Measurements from ENCODE around the gene ZRANB3. TPM values are rescaled to one million over a fixed set of nuclear protein-coding genes. Genes with fewer than 3 reads are reported as not detected.
"Not testable (repeated sequence)": the region's sequence is repeated elsewhere in the genome, so short reads cannot be mapped to it uniquely, and the experiment has no call there.

ZRANB3 gene
- total RNA-seq, 1 experiment from 2014 or later = 17.1 TPM

GRCh38 chr2:135512099-135512498 is 18.9 kb downstream of the ZRANB3 start:
- Histone ChIP-seq H3K9me3 (ENCODE audit: low read depth, low read length, poor library complexity, severe bottlenecking) (peaks cover 6% of the 10 kb centered on the region), H3K4me1 (ENCODE audit: insufficient read depth, low read length, poor library complexity, severe bottlenecking) (no peaks in the 10 kb centered on the region), H3K36me3 (ENCODE audit: insufficient read depth, low read length, poor library complexity, severe bottlenecking) (no peaks in the 10 kb centered on the region), H3K4me3 (ENCODE audit: low read depth, low read length, poor library complexity, severe bottlenecking) (no peak overlapping the region), H3K27ac (ENCODE audit: low read depth, low read length, poor library complexity, severe bottlenecking) (no peak overlapping the region), H3K27me3 (replicated peaks; ENCODE audit: insufficient read depth, low read depth, low read length, poor library complexity) (no peaks in the 10 kb centered on the region)
- ChIA-PET CTCF (no interaction called here), POLR2A (ENCODE audit: low non-redundant PET) (no interaction called here)
- TF ChIP-seq, protein P1, sequence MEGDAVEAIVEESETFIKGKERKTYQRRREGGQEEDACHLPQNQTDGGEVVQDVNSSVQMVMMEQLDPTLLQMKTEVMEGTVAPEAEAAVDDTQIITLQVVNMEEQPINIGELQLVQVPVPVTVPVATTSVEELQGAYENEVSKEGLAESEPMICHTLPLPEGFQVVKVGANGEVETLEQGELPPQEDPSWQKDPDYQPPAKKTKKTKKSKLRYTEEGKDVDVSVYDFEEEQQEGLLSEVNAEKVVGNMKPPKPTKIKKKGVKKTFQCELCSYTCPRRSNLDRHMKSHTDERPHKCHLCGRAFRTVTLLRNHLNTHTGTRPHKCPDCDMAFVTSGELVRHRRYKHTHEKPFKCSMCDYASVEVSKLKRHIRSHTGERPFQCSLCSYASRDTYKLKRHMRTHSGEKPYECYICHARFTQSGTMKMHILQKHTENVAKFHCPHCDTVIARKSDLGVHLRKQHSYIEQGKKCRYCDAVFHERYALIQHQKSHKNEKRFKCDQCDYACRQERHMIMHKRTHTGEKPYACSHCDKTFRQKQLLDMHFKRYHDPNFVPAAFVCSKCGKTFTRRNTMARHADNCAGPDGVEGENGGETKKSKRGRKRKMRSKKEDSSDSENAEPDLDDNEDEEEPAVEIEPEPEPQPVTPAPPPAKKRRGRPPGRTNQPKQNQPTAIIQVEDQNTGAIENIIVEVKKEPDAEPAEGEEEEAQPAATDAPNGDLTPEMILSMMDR (conservative IDR thresholded peaks at IDR 0.05; ENCODE audit: low read depth, low read length) = no peak
- no peak for TF ChIP-seq EZH2 (IDR thresholded peaks at IDR 0.05; ENCODE audit: borderline replicate concordance, low read depth, low read length, poor library complexity, severe bottlenecking)
- no peak for DNase-seq (ENCODE audit: low spot score)
- intact Hi-C loops (cut with micrococcal nuclease; ENCODE audit: unreplicated experiment) = no loop called here
- no TSS peak for BruUV-seq (replicated peaks)

GRCh38 chr2:135510577-135510976 is 20.4 kb downstream of the ZRANB3 start:
- Histone ChIP-seq H3K27ac (ENCODE audit: low read depth, low read length, poor library complexity, severe bottlenecking) (no peak overlapping the region), H3K4me1 (ENCODE audit: insufficient read depth, low read length, poor library complexity, severe bottlenecking) (no peaks in the 10 kb centered on the region), H3K27me3 (replicated peaks; ENCODE audit: insufficient read depth, low read depth, low read length, poor library complexity) (no peaks in the 10 kb centered on the region), H3K36me3 (ENCODE audit: insufficient read depth, low read length, poor library complexity, severe bottlenecking) (no peaks in the 10 kb centered on the region), H3K4me3 (ENCODE audit: low read depth, low read length, poor library complexity, severe bottlenecking) (no peak overlapping the region), H3K9me3 (ENCODE audit: low read depth, low read length, poor library complexity, severe bottlenecking) (peaks cover 6% of the 10 kb centered on the region)
- ChIA-PET CTCF (no interaction called here), POLR2A (ENCODE audit: low non-redundant PET) (no interaction called here)
- intact Hi-C loops (cut with micrococcal nuclease; ENCODE audit: unreplicated experiment) = no loop called here
- no peak for TF ChIP-seq EZH2 (IDR thresholded peaks at IDR 0.05; ENCODE audit: borderline replicate concordance, low read depth, low read length, poor library complexity, severe bottlenecking)
- TF ChIP-seq, protein P1 (conservative IDR thresholded peaks at IDR 0.05; ENCODE audit: low read depth, low read length) = no peak
- BruUV-seq (replicated peaks) = no TSS peak
- DNase-seq (ENCODE audit: low spot score) = no peak

- Histone ChIP-seq H3K9me3 (ENCODE audit: low read depth, low read length, poor library complexity, severe bottlenecking) (peaks cover under 1% of the 10 kb centered on the region), H3K36me3 (ENCODE audit: insufficient read depth, low read length, poor library complexity, severe bottlenecking) (no peaks in the 10 kb centered on the region), H3K27me3 (replicated peaks; ENCODE audit: insufficient read depth, low read depth, low read length, poor library complexity) (no peaks in the 10 kb centered on the region), H3K27ac (ENCODE audit: low read depth, low read length, poor library complexity, severe bottlenecking) (no peak overlapping the region), H3K4me1 (ENCODE audit: insufficient read depth, low read length, poor library complexity, severe bottlenecking) (no peaks in the 10 kb centered on the region), H3K4me3 (ENCODE audit: low read depth, low read length, poor library complexity, severe bottlenecking) (no peak overlapping the region)
- ChIA-PET CTCF (no interaction called here), POLR2A (ENCODE audit: low non-redundant PET) (interaction anchor here (0.7 kb wide), 1 partner anchor 27 kb away, joined by 4 read pairs; no protein-coding TSS in a partner anchor)
- no peak for TF ChIP-seq EZH2 (IDR thresholded peaks at IDR 0.05; ENCODE audit: borderline replicate concordance, low read depth, low read length, poor library complexity, severe bottlenecking)
- TF ChIP-seq, protein P1 (conservative IDR thresholded peaks at IDR 0.05; ENCODE audit: low read depth, low read length) = no peak
- BruUV-seq (replicated peaks) = no TSS peak
- no peak for DNase-seq (ENCODE audit: low spot score)
- intact Hi-C loops (cut with micrococcal nuclease; ENCODE audit: unreplicated experiment) = no loop called here
Measured at GRCh38 chr2:135504811-135505210, 26.2 kb downstream of the ZRANB3 start.

GRCh38 chr2:135498588-135498987 is 32.4 kb downstream of the ZRANB3 start:
- BruUV-seq (replicated peaks); intact Hi-C loops (cut with micrococcal nuclease; ENCODE audit: unreplicated experiment); H3K36me3 ChIP-seq (ENCODE audit: insufficient read depth, low read length, poor library complexity, severe bottlenecking); CTCF ChIA-PET; POLR2A ChIA-PET (ENCODE audit: low non-redundant PET); H3K27ac ChIP-seq (ENCODE audit: low read depth, low read length, poor library complexity, severe bottlenecking); H3K4me1 ChIP-seq (ENCODE audit: insufficient read depth, low read length, poor library complexity, severe bottlenecking); H3K27me3 ChIP-seq (replicated peaks; ENCODE audit: insufficient read depth, low read depth, low read length, poor library complexity); DNase-seq (ENCODE audit: low spot score); H3K4me3 ChIP-seq (ENCODE audit: low read depth, low read length, poor library complexity, severe bottlenecking): not testable (repeated sequence)
- H3K9me3 ChIP-seq (ENCODE audit: low read depth, low read length, poor library complexity, severe bottlenecking) = peaks cover 12% of the 10 kb centered on the region

All from A673 (cell line).